ENCODE results near the gene UBA3. TPM values are rescaled to one million over a fixed set of nuclear protein-coding genes. Genes with fewer than 3 reads are reported as not detected.
A peak's percentile ranks its signal among the peaks of the same experiment; 100 is the strongest.

UBA3 gene
- total and polyA plus RNA-seq, 2 of the 13 experiments (the other 11 are each of a cell fraction or from before 2014, with no cell fraction given), result 40.7 to 49.0 TPM

DNA sequence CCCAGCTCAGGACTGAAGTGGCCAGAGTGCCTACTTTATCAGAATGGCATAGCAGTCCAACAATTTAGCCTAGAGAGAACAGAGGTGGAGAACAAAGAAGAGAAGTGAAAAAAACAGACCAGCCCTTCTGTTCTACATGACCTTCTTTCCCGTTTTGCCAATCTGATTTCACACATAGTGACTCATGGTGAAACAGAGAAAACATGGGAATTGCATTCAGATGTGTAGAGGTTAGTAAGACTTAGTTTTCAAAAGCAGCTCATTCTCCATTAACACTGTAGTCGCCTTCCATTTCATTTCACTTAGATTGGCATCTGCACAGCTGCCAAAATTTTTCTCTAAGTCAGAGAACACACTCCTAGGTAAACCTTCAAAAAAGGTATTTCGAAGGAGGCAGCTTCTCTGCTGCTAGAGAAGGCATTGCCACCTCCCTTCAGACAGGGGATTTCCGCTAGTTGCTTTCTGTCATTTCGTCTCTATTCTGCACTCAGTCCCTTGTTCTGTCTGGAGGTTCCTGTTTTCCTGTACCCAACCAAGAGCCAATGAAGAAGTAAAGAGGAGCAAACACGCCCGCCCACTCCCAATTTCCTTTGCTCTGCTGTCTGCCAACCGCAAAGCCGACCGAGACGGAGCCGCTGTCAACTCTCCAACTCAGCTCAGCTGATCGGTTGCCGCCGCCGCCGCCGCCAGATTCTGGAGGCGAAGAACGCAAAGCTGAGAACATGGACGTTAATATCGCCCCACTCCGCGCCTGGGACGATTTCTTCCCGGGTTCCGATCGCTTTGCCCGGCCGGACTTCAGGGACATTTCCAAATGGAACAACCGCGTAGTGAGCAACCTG is 4.4 kb upstream of the UBA3 start, which contains the start of gene ARL6IP5 (continued):
- peak; percentile 60 for TF ChIP-seq GABPB1 (CRISPR knock-in tag; IDR thresholded peaks at IDR 0.05)
- TF ChIP-seq, protein P1, sequence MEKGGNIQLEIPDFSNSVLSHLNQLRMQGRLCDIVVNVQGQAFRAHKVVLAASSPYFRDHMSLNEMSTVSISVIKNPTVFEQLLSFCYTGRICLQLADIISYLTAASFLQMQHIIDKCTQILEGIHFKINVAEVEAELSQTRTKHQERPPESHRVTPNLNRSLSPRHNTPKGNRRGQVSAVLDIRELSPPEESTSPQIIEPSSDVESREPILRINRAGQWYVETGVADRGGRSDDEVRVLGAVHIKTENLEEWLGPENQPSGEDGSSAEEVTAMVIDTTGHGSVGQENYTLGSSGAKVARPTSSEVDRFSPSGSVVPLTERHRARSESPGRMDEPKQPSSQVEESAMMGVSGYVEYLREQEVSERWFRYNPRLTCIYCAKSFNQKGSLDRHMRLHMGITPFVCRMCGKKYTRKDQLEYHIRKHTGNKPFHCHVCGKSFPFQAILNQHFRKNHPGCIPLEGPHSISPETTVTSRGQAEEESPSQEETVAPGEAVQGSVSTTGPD (CRISPR knock-in tag; IDR thresholded peaks at IDR 0.05), result no peak
- TF ChIP-seq TOPORS (CRISPR knock-in tag; IDR thresholded peaks at IDR 0.05), result no peak
- 0 out of 2 replicates have a peak, but pooled peaks have one; percentile 42 for TF ChIP-seq RELA (CRISPR knock-in tag; IDR thresholded peaks at IDR 0.05)
- TF ChIP-seq ZBTB7A (CRISPR knock-in tag; IDR thresholded peaks at IDR 0.05), result no peak
- no peak for TF ChIP-seq ZBTB21 (CRISPR knock-in tag; IDR thresholded peaks at IDR 0.05)
- 0 out of 2 replicates have a peak, but pooled peaks have one; percentile 44 for TF ChIP-seq PHF21A (CRISPR knock-in tag; IDR thresholded peaks at IDR 0.05)
- TF ChIP-seq SIX1 (CRISPR knock-in tag; IDR thresholded peaks at IDR 0.05; ENCODE audit: borderline replicate concordance), result no peak
- TF ChIP-seq, protein P2, sequence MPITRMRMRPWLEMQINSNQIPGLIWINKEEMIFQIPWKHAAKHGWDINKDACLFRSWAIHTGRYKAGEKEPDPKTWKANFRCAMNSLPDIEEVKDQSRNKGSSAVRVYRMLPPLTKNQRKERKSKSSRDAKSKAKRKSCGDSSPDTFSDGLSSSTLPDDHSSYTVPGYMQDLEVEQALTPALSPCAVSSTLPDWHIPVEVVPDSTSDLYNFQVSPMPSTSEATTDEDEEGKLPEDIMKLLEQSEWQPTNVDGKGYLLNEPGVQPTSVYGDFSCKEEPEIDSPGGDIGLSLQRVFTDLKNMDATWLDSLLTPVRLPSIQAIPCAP (CRISPR knock-in tag; IDR thresholded peaks at IDR 0.05; ENCODE audit: low read depth), result no peak
- no peak for TF ChIP-seq ZFP36L2 (CRISPR knock-in tag; IDR thresholded peaks at IDR 0.05)
- TF ChIP-seq ZNF883 (CRISPR knock-in tag; IDR thresholded peaks at IDR 0.05; ENCODE audit: not compliant biosample characterization), result no peak
- TF ChIP-seq, protein P3, sequence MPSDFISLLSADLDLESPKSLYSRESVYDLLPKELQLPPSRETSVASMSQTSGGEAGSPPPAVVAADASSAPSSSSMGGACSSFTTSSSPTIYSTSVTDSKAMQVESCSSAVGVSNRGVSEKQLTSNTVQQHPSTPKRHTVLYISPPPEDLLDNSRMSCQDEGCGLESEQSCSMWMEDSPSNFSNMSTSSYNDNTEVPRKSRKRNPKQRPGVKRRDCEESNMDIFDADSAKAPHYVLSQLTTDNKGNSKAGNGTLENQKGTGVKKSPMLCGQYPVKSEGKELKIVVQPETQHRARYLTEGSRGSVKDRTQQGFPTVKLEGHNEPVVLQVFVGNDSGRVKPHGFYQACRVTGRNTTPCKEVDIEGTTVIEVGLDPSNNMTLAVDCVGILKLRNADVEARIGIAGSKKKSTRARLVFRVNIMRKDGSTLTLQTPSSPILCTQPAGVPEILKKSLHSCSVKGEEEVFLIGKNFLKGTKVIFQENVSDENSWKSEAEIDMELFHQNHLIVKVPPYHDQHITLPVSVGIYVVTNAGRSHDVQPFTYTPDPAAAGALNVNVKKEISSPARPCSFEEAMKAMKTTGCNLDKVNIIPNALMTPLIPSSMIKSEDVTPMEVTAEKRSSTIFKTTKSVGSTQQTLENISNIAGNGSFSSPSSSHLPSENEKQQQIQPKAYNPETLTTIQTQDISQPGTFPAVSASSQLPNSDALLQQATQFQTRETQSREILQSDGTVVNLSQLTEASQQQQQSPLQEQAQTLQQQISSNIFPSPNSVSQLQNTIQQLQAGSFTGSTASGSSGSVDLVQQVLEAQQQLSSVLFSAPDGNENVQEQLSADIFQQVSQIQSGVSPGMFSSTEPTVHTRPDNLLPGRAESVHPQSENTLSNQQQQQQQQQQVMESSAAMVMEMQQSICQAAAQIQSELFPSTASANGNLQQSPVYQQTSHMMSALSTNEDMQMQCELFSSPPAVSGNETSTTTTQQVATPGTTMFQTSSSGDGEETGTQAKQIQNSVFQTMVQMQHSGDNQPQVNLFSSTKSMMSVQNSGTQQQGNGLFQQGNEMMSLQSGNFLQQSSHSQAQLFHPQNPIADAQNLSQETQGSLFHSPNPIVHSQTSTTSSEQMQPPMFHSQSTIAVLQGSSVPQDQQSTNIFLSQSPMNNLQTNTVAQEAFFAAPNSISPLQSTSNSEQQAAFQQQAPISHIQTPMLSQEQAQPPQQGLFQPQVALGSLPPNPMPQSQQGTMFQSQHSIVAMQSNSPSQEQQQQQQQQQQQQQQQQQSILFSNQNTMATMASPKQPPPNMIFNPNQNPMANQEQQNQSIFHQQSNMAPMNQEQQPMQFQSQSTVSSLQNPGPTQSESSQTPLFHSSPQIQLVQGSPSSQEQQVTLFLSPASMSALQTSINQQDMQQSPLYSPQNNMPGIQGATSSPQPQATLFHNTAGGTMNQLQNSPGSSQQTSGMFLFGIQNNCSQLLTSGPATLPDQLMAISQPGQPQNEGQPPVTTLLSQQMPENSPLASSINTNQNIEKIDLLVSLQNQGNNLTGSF (CRISPR knock-in tag; IDR thresholded peaks at IDR 0.05), result no peak
- no peak for TF ChIP-seq ARNT2 (CRISPR knock-in tag; IDR thresholded peaks at IDR 0.05; ENCODE audit: low read depth)
- TF ChIP-seq ZKSCAN5 (CRISPR knock-in tag; IDR thresholded peaks at IDR 0.05), result no peak
- TF ChIP-seq MBNL3 (CRISPR knock-in tag; conservative IDR thresholded peaks at IDR 0.05), result no peak
- TF ChIP-seq ZNF329 (CRISPR knock-in tag; IDR thresholded peaks at IDR 0.05; ENCODE audit: low read depth), result no peak
- TF ChIP-seq POGZ (CRISPR knock-in tag; IDR thresholded peaks at IDR 0.05), result no peak; the same call in 1 of the 2 replicates
- TF ChIP-seq, protein P4, sequence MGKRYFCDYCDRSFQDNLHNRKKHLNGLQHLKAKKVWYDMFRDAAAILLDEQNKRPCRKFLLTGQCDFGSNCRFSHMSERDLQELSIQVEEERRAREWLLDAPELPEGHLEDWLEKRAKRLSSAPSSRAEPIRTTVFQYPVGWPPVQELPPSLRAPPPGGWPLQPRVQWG (CRISPR knock-in tag; IDR thresholded peaks at IDR 0.05; ENCODE audit: borderline replicate concordance, low read depth), result no peak
- TF ChIP-seq, protein P5, sequence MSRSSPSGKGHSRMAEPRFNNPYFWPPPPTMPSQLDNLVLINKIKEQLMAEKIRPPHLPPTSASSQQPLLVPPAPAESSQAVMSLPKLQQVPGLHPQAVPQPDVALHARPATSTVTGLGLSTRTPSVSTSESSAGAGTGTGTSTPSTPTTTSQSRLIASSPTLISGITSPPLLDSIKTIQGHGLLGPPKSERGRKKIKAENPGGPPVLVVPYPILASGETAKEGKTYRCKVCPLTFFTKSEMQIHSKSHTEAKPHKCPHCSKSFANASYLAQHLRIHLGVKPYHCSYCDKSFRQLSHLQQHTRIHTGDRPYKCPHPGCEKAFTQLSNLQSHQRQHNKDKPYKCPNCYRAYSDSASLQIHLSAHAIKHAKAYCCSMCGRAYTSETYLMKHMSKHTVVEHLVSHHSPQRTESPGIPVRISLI (CRISPR knock-in tag; IDR thresholded peaks at IDR 0.05; ENCODE audit: borderline replicate concordance), result no peak
- no peak for TF ChIP-seq KLF9 (CRISPR knock-in tag; IDR thresholded peaks at IDR 0.05; ENCODE audit: low read depth)
- TF ChIP-seq JUN (CRISPR knock-in tag; IDR thresholded peaks at IDR 0.05), result no peak
